Measurements from ENCODE around the gene ZNF691.
A peak's percentile ranks its signal among the peaks of the same experiment; 100 is the strongest.
"Not testable (repeated sequence)": the region's sequence is repeated elsewhere in the genome, so short reads cannot be mapped to it uniquely, and the experiment has no call there.

ZNF691 gene

DNA sequence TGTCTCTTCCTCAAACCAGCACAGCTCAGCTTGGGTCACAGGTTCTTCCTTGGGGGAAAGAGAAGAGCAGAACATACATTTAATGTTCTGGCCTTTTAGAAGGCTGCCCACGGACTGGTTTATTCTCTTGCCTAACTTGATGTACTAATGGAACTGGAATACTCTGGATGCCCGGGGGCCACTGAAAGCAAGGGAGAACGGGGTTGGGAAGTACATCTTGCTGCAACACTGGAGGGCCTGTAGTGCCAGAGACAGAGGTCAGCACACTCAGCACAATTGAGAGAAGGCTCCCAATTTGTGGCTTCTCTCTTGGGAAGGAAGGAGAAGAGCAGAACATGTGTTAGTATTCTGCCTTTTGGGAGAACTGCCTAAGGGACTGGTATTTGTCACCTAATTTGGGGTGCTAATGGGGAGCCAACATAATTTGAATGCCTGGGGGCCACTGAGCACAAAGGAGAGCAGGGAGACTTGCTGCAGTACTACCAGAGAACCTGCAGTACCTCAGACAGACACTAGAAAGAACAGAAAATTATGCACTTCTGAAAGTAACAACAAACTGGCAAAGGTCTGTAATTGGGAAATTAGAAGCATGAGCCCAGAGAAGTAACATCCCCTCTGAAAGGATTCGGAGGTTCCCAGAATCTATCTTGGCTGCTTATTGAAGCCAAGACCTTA lies 14.1 kb downstream of the ZNF691 start:
- DNase-seq: peak; percentile 22

DNA sequence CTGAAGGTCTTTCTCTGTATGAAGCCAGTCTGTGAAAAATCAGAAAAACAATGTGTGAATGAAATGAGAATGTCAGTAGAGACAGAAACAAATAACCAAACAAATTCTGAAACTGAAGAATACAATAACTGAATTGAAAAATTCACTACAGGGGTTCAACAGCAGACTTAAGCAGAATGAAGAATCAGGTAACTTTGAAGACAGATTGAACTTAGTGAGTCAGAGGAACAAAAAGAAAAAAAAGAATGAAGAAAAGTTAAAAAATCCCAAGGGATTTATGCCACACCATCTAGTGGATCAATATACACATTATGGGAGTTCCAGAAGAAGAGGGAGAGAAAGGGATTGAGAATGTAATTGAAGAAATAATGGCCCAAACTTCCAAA lies 14.6 kb downstream of the ZNF691 start:
- DNase-seq: no peak

DNA sequence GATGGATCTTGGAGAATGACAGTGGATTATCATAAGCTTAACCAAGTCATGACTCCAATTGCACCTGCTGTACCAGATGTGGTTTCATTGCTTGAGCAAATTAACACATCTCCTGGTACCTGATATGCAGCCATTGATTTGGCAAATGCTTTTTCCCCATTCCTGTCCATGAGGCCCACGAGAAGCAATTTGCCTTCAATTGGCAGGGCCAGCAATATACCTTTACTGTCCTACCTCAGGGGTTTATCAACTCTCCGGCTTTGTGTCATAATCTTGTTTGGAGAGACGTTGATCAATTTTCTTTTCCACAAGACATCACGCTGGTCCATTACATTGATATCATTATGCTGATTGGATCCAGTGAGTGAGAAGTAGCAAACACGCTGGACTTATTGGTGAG lies 20.1 kb downstream of the ZNF691 start:
- no peak for DNase-seq

DNA sequence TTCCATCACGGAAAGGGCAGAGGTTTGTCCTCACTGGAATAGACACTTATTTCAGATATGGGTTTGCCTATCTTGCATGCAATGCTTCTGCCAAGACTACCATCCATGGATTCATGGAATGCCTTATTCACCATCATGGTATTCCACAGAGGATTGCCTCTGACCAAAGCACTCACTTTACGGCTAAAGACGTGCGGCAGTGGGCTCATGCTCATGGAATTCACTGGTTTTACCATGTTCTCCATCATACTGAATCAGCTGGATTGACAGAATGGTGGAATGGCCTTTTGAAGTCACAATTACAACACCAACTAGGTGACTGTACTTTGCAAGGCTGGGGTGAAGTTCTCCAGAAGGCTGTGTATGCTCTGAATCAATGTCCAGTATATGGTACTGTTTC lies 22.1 kb downstream of the ZNF691 start:
- DNase-seq: not testable (repeated sequence)

DNA sequence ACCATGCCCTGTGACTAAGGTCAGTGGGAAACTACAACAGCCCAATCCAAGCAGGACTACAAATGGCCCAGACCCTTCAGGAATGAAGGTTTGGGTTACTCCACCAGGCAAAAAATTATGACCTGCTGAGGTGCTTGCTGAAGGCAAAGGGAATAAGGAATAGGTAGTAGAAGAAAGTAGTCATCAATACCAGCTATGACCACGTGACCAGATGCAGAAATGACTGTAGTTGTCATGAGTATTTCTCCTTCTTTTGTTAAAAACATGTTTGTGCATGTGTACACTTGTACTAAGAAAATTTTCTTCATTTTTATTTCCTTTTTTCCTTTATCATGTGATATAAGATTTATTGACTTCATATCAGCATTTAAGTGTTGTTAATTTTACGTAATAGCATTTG lies 22.8 kb downstream of the ZNF691 start:
- not testable (repeated sequence) for DNase-seq

DNA sequence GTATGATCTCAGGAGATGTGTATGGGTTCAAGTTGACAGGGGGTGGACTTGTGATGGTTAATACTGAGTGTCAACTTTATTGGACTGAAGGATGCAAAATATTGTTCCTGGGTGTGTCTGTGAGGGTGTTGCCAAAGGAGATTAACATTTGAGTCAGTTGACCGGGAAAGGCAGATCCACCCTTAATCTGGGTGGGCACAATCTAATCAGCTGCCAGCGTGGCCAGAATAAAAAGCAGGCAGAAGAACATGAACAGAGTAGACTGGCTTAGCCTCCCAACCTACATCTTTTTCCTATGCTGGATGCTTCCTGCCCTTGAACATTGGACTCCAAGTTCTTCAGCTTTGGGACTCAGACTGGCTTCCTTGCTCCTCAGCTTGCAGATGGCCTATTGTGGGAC lies 23.3 kb downstream of the ZNF691 start:
- DNase-seq: peak; percentile 62

DNA sequence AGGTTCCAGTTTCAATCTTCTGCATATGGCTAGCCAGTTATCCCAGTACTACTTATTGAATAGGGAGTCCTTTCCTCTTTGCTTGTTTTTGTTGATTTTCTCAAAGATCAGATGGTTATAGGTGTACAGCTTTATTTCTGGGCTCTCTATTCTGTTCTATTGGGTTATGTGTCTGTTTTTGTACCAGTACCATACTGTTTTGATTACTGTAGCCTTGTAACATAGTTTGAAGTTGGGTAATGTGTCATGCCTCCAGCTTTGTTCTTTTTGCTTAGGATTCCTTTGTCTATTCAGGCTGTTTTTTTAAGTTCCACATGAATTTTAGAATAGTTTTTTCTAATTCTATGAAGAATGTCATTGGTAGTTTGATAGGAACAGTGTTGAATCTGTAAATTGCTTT lies 26.7 kb downstream of the ZNF691 start:
- DNase-seq: not testable (repeated sequence)

DNA sequence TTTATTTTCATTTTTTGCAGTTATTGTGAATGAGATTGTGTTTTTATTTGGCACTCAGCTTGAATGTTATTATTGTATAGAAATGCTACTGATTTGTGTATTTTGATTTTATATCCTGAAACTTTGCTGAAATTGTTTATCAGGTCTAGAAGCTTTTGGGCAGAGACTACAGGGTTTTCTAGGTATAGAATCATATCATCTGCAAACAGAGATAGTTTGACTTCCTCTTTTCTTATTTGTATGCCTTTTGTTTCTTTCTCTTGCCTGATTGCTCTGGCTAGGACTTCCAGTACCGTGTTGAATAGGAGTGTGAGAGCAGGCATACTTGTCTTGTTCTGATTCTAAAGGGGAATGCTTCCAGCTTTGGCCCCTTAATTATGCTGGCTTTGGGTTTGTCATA lies 27.3 kb downstream of the ZNF691 start:
- peak; percentile 67 for DNase-seq

DNA sequence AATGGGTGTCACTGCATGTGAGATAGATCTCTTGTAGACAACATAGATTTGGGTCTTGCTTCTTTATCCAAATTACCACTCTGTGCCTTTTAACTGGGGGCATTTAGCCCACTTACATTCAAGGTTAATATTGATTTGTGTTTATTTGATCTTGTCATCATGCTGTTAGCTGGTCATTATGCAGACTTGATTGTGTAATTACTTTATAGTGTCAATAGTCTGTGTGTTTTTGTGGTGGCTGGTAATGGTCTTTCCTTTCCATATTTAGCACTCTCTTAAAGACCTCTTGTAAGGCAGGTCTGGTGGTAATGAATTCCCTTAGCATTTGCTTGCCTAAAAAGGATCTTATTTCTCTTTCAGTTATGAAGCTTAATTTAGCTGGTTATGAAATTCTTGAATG lies 29.6 kb downstream of the ZNF691 start:
- no peak for DNase-seq

DNA sequence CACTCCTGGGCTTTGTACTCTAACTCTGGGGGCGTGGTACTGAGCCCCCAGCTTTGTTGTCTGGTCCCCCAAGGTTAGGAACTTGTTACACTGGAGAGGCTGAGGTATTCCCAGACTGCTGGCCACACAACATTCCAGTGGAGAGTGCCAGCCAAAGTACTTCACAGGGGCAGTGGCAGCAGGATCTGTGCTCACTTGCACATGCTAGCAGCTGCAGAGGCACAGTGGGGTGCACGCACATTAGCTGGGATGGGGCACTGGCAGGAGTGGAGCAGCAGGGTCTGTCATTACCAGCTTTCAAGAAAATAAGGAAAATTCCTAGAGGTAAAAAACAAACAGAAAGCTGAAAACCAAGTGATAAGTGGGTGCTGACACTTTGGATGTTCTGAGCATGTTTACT lies 31.0 kb downstream of the ZNF691 start:
- DNase-seq: no peak

DNA sequence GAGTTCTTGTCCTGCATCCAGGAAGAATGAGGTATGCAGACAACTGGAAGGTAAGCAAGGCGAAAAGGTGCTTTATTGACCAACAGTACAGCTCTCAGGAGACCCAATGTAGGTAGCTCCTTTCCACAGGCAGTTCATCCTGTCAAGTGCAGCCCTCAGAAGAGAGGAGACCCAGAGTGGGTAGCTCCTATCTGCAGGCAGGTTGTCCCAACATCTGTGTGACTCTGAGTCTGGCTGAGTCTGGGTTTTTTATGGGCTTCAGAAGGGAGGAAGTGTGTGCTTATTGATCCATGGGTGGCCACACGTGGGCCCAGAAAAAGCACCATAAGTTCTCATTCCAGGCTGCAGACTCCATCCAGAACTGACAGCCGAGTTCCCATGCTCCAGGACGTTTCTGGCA lies 34.0 kb downstream of the ZNF691 start:
- no peak for DNase-seq

DNA sequence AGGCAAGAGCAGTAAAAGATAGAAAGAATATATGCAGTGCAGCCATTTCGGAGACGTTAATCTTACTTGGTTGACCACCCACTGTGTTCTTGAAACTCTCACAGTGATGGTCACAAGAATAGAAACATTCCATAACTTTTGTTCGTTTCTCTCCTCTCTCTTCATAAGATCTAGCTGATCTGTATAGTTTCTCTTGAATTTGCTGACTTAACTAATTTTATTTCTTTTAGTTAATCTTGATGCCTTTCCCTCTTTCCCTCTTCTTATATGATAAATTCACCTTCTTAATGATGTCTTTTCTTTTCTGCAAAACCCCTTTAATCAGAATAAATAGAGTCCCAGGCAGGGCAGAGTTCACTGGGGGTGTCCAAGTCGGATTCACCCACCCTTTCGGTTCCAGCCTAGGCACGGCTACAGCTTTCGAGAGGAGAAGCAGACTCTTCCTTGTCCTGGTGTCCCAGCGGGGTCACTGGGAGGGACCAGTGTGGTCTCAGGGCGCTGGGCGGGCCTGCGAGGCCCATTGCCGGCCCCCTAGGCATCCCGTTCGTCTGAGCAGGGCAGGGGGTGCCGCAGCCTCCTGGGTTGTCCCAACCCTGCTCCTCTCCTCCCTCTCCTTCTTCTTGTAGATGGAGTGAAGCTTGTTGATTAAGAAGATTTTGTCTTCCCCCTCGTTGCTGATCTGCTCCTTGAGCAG lies 39.8 kb downstream of the ZNF691 start:
- DNase-seq: no peak

DNA sequence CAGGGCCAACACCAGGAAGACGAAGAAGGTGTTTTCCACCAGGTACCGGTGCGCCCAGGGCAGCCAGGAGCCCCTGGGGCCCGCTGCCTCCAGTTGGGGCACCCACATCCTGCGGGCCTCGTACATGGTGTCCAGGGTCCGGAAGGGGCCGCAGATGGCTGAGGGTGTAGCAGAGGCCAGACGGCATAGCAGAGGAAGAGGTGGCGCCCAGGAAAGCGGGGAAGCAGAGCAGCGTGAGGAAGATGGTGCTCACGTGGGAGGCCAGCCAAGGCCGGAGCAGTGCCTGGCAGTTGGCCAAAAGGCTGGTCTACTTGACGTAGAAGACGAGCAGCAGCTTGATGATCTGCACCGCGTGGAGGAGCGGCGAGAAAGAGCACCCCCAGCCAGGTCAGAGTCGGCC lies 40.4 kb downstream of the ZNF691 start:
- no peak for DNase-seq

DNA sequence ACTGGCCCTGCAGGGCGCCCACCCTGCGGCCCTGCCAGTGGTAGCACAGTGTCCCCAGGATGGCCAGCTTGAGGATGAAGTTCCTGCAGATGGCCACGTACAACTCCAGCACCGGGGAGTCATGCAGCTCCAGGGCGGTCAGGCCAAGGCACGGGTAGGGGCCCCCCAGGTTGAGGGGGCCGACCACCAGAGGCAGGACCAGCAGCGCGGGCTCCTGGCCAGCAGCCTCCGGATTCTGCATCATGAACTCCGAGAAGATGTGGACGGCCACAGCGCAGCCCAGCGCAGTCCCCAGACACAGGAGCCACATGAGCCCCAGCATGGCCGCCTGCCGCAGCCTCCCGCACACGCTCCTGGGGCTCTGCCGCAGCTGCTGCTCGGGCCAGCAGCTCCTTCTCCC lies 41.0 kb downstream of the ZNF691 start:
- DNase-seq: no peak

DNA sequence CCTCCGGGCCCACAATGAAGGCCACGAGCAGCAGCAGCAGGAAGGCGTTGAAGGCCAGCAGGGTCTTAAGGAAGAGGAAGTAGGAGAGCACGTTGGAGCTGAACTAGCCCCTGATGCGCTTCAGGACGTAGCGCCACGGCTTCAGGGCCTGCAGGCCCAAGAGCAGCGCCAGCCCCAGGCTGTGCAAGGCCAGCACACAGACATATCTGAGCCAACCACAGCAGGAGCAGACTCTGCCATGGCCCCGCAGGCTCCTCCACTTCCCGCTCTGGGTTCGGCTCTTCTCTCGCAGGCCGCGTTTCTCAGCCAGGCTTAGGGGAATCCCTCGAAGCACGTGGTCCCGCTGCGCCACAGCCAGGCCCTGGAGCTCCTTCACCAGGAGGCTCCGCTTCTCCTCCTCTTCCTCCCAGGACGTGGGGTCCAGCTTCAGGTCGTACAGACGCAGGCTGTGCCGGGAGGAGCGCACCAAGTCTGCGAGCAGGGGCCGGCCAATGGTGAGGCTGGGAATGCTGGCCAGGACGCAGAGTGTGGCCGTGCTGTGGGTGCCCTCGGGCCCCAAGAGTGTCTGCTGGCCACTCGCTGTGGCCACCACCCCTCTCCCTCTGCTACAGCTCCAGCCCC lies 41.7 kb downstream of the ZNF691 start:
- no peak for DNase-seq

DNA sequence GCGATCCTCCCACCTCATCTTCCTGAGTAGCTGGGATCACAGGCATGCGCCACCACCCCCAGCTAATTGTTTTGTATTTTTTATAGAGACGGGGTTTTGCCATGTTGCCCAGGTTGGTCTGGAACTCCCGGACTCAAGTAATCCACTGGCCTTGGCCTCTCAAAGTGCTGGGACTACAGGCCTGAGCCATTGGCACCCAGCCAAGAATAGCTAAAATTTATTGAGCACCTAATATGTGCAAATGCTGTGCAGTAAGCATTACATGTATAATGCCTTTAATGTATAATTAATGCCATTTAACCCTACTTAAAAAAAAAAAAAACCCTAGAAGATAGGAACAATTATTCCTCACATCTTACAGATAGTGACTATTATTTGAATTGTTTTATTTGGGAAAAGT lies 42.9 kb downstream of the ZNF691 start:
- DNase-seq: no peak

DNA sequence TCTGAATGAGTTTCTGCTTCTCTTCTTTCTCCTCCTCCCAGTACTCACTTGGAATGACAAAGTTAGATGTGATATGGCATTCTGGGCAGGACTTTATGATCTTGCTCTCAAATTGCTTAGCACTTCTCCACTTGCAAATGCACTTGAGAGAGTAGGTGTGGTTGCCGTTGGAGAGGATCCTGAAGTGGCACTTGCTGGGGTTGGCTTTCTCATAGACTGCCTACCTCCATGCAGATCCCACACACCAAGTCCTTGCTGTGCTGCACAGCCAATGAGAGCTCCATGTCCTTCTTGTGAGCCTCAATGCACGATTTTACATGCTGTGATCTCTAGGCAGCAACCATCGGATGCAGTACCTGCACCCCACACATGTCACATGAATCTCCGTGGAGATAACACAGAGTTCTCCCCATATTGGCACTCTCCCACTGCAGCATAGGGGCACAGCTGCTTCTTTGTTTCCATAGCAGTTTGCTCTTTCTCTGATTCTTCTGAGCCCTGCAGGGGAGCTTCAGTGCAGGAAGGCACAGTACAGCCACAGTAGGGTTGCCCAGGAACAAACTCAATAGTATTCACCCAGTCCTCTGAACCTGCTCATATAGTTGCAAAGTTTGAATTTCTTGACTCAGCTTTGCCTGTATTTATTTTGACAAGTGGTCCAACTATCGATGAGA lies 45.2 kb downstream of the ZNF691 start:
- DNase-seq: no peak

DNA sequence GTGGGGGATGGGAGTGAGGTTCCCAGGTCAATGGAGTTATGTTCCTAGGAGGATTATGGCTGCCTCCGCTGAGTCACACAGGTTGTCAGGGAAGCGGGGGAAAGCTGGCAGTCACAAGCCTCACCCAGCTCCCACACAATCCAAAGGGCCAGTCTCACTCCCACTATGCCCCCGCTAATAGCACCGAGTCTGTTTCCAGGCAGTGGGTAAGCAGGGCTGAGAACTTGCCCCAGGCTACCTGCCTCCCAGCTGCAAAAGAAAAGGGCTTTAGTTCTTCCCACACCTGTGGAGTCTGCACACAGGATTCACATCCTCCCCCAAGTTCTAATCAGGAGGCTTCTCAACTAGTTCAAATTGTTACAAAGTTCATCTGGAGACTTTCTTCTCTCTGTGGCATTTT lies 53.5 kb downstream of the ZNF691 start:
- not testable (repeated sequence) for DNase-seq
